ENCODE data around the gene SPEF2.
A peak's percentile ranks its signal among the peaks of the same experiment; 100 is the strongest.
"Not testable (repeated sequence)": the region's sequence is repeated elsewhere in the genome, so short reads cannot be mapped to it uniquely, and the experiment has no call there.

Gene SPEF2

DNA sequence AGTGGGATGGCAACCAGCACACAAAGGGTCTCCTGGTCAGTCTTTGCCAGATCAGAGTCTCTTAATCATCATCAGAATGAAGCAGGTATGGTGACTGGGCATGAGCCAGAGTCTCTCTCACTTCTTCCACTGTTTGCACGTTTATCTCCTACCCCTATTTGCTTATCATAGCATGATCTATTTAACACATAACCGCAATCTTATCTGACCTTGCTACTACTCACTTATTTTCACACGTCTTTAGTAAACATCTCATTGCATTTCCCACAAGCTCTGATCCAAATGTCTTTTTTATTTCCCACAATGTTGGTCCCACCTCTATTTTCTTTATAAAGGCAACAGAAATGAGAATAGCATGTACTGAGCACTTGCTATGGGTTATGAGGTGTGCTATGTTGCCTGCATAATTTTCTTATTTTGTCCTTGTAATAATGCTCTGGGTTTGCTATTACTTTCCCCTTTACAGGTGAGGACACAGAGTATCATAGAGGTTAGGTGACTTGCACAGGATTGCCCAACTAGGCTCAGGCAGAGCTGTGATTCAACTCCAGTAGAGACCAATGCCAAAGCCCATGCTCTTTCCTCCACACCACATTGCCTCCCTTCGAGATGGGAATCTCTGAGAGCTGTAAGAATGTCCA, 199.3 kb downstream of the SPEF2 start:
- no peak for DNase-seq

DNA sequence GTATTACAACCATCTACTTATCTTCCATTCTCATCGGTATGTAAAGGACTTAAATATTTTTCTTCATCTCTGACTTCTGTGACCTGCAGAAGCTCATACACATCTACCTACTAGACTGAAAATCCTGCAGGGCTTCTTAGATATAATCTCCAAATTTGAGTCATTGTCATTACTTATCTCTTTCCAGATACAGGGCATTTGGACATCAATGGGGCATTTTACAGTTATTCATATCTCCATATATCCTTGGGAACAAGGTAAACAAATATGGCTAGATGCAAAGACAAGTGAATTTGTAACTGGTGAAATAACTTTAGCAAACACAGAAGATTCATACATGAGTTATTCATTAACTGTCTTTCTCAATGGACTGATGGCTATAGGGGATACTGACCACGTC, 201.4 kb downstream of the SPEF2 start:
- DNase-seq: no peak

DNA sequence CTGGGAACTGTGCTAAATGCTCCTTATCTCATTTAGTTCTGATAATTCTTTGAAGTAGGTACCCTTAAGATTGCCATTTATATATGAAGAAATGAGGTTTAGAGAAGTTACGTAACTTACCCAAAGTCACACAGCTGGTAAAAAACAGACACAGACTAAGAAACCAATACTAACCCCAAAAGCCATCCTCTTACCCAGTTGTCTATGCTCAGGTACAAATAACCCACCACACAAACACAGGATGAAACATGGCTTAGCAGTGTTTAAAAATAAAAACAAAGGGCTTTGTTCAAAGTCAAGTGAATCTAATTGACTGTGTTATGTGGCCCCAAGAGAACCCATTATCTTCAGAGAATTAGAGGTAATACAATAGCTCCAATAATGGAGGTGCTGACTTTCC, 202.0 kb downstream of the SPEF2 start:
- DNase-seq: no peak

DNA sequence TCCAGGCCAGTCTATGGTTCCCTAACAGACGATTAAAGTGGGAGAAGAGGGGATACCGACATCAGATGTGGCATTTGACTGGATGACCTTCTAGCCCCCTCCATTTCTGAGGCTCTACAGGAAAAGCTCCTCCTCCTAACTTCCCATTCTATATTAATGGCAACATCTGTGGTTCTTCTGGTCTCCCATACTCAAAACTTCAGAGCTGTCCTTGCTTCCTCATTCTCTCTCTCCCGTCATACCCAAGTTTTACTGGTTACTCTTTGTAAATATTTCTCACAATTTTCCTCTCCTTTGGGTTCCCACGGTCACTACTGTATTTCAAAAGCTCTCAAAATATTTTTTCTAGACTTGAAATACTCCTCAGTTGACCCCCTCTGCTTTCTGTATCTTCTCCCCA, 203.1 kb downstream of the SPEF2 start:
- no peak for DNase-seq

DNA sequence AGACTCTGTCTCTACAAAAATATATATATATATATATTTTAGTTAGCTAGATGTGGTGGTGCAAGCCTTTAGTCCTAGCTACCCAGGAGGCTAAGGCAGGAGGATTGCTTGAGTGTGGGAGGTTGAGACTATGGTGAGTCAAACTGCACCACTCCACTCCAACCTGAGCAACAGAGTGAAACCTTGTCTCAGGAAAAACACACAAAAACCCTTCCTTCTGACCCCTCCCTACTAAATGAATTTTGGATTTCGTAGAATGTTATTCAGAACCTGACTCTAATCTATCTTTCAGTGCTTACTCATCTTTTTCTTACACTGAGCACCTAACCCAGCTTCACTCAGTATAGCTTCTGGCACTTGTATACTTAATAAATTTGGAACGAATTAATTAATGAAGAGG, 203.8 kb downstream of the SPEF2 start:
- no peak for DNase-seq

DNA sequence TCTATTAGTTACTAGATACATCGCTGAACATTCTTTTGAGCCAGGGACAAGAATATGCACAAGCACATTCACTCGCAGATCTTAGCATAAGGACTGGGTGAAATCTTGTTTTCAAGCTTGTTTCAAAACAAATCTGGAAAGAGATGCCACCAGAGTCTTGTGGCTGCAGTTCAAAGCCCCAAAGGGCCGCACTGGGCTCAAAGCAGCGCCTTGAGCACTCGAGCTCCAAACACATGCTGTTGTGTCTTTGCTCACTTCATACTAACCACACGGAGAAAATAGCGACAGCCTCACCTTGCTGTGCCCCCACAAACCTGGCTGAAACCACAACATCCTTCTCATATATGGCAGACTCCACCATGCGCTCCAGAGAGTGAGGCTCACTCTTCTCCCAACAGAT, 204.8 kb downstream of the SPEF2 start:
- DNase-seq: no peak

DNA sequence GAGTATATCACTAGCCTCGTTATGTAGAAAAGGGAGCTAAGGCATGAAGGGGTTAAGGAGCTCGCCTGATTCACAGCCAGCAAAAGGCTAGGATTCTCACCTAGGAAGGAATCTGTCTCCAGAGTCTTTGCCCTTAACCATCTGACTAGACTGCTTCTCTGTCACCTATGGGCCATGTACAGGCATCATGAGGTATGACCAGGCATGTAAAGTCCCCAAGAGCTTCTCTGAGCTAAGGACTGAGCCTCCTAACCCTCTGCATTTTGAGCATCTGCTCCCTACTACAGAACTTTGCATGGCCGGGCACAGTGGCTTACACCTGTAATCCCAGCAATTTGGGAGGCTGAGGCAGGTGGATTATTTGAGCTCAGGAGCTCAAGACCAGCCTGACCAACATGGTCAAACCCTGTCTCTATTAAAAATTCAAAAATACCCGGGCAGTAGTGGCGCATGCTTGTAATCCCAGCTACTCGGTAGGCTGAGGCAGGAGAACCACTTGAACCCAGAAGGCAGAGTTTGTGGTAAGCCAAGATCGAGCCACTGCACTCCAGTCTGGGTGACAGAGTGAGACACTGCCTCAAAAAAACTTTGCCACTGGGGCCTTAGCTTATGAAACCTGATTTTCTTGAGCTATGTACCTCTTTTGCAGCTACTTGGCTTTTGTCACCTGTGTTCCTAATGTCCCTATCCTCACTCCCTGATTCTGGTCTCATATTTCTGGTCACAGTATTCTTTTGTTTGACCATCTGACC, 205.9 kb downstream of the SPEF2 start:
- no peak for DNase-seq

DNA sequence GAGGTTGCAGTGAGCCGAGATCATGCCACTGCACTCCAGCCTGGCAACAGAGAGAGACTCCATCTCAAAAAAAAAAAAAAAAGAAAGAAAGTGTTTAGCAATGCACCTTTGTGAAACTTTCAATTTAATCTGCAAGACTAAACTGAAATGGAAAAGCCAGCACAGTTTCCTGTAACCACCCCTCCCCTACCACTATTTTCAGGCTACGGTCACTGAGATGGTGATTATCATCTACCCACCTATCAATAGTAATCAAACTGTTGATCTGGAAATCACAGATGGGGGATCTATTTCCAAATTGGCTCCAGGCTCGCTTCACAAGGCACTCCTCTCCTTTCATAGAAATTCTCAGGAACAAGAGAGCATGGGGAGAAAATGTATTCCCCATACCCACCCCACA, 208.4 kb downstream of the SPEF2 start:
- no peak for DNase-seq

DNA sequence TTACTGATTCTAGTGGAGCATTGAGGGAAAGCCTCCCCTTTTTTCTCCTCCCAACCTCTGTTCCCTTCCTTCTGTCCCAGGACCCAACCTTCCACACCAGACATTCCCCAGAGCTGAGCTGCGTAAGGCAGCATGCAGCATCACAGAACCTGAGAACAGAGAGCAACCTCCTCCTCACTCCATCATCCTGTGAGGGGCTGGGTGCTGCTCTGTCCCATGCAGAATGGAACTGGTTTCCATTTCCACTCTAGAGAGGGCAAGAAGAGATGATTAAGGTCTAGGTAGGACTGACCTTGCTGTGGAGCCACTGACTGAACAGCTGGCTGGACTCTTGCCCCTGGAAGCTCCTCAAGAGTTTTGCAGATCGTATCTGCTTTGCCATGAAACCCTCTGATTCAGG, 208.9 kb downstream of the SPEF2 start:
- no peak for DNase-seq

DNA sequence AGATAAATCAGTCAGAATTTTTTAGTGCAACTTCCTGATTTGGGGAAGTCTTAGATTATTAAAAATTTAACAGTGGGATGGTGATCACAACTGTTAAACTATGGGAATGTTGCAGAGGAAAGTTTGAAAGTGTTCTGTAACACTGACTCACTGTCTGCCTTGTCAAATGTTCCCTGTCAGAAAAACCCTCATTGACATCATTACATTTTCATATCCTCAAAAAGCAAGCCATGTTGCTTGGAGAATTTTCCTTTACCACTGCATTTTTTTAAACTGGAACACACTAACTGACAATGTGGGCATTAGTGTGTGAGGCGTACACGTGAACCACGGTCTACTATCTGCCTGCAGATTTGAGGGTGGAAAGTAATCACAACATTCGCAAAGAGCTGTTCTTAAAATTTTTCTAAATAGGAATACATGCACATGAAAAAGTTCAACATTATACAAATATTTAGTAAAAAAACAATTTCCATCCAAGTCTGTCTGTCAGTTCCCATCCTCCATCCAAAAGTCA, 210.5 kb downstream of the SPEF2 start:
- DNase-seq: no peak

DNA sequence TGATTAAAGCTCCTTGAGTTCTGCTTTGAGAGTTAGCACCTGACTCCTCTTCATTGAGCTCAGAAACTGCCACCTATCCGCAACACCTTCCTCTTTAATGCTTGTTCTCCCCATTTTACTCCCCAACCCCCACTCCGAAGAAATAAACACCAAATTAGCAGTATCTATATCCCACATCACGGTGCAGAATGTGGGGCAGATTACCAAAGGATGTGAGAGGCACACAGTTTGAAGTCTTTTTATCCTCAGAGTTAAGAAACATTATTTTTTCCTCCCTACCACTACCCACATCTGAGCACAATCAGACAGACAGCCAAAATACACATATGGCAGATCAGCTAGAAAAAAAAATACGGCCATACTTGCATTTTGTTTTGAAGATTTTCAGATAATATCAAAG, 212.9 kb downstream of the SPEF2 start:
- DNase-seq: no peak

DNA sequence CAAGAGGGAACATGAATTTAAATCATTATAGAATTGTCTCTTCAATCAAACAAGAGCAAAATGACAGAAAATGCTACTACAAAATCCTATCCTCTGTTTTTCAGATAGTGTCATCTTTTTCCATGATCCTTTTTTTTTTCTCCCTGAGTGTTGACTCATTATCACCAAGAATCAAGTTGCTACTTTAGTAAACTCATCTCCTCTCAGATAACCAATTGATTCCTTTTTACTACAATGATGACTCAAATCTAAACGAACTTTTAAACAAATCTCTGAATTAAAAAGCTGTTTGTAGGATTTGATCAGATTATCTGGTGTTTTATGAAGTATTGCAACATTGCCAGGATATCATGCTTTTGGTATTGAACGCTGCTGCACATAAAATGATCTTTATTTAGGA, 215.1 kb downstream of the SPEF2 start:
- DNase-seq: no peak

DNA sequence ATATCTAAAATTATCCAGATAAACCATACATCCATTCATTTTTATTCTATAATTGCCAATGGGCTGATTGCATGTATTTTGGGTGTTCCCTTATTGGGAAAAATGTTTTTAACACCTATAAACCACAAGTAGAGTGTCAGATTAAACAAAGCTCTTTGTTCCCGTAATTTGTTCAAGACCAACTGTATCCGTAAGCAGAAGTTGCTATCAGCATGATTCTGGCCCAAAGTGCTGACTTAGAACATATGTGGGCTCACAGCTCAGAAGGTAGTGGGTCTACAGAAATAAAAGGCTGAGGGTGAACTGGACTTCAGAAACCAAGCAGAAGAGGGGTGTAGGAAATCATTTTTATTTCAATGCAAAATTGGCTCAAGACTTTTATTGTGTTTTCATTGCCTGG, 215.6 kb downstream of the SPEF2 start:
- DNase-seq: no peak

DNA sequence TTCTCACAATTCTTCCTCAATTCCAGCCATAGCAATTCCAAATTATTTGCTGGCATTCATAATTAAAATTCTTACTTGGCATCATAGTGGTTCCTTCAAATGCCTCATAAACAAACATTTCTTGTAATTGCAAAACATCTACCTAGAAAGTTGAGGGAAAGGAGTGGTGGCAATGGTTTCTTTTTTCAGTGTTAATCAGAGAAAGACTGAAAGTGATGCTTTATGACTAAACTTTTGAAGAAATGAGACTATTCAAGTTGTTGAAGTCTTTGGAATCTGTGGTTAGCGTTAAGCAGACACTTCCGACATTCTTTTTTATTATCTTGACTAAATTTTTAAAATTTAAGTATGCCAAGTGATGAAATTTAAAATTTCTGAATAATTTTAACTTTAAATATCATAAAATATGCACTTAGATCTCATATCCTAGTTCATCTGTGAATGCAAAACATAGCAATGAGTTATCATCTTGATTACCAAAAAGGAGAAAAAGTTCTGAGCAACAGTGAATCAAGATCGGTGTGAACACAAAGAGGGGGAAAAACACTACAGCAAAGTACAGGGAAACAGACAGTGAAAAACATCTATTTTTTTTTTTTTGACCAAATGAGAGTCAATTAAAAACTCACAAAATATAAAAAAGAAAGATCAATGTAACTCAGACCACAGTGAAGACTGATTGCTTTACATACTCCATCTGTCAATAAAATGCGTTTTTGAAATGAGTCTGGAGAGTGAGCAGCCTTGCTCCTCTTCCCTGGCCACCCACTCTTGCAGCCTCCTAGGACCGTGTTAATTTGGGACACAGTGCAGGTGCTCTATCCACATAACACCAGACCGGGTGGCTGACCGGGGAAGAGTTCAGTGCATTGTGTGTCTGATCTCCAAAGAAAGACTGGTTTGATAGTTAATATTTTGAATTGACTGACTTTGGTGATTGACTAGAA, 218.4 kb downstream of the SPEF2 start:
- DNase-seq: no peak

DNA sequence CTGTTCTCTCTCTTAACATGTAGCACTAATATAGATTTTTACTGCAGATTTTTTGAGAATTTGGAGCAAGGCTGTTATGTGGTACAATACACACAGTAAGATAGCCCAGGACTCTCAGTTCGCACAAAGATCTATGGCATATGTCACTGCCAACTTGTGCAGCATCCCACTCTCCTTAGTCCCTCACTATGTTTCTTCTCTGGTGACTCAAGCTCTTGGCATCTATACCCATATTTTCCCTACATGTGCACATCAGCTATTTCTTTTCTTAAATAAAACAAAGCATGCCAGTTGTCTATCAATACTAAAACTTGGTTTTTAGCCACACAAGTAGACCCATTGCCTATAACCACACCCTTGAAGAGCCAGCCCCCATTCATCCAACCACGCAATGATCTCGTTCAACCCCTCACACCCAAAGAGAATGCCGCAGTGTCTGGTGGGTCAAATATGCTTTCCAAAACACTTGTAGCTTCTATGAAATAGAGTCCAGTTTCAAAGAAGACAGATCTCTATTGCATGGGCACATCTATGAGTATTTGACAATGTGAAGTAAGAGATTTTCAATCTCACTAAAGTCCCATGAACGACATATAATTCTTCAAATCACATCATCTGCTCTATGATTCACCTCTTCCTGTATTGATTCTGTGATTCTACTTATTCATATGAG, 220.8 kb downstream of the SPEF2 start:
- peak in 2 of 58 donors; percentile 1 to 5 for DNase-seq

DNA sequence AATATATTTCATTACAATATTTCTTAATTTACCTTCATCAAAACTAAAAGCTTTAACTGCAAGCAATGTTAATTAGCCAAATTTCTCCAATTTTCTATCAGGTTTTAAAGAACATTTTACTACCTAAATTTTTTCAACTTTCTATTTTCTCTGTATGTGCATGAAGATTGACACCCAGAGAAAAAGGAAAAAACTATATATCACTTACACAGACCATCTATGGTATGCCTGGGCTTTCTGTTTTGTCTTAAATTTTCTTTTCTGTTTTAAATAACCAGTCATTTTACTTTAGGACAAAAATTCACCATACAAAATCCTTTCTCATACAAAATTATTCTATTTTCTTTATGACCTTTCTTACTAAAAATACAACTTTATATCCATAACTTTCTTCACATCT, 225.2 kb downstream of the SPEF2 start:
- no peak for DNase-seq

DNA sequence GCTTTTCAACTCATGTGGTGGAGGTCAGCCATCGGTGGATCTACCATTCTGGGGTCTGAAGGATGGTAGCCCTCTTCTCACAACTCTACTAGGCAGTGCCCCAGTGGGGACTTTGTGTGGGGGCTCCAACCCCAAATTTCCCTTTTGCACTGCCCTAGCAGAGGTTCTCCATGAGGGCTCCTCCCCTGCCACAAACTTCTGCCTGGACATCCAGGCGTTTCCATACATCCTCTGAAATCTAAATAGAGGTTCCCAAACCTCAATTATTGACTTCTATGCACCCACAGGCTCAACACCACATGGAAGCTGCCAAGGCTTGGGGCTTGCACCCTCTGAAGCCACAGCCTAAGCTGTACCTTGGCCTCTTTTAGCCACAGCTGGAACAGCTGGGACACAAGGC, 227.8 kb downstream of the SPEF2 start:
- DNase-seq: not testable (repeated sequence)

DNA sequence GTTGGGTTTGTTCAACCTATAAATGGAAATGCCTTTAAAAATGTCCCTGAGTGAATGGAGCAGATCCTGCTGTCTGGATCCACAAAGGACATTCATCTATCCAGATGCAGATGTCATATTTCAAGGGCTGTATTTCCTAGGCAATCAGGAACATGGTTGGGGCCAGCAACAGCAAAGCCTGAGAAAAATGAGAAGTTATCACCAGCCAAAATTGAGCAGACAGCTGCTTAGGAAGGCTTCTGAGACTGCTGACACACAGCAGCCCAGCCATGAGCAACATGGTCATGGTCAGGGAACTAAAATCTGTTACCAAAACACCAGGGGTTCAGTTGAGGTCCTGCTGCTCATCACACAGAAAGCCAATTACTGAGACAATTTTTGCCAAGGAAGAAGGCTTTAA, 229.8 kb downstream of the SPEF2 start:
- no peak for DNase-seq

DNA sequence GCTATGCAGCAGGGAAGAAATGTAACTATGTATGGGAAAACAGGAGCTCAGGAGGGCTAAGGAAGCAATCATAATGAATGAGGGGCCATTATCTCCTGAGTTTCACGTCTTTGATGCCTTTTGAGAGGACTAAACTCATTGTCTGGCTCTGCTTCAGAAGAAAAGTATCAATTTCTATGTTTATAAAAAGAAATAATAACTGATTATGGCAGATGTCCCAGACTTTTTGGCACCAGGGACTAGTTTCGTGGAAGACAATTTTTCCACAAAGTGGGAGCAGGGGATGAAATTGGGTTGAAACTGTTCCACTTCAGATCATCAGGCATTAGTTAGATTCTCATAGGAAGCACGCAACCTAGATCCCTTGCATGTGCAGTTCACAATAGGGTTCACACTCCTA, 230.3 kb downstream of the SPEF2 start:
- DNase-seq: no peak

DNA sequence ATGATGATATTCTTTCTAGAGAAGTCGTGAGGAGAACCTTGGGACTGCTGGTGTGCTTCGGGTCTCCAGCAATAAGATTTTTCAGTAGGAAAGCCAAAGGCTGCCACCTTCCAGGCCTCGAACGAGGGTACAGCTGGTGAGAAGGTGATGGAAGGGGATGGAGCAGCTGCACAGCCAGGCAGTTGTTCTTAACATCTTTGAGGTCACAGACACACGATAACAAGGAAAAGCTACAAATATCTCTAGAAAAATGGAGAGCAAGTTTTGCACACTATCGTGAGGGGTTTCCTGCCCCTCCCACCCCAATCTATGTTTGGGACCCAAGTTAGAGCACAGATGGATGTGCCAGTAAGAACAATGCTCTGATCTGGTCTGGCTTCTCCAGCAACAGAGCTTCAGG, 232.2 kb downstream of the SPEF2 start:
- DNase-seq: no peak

DNA sequence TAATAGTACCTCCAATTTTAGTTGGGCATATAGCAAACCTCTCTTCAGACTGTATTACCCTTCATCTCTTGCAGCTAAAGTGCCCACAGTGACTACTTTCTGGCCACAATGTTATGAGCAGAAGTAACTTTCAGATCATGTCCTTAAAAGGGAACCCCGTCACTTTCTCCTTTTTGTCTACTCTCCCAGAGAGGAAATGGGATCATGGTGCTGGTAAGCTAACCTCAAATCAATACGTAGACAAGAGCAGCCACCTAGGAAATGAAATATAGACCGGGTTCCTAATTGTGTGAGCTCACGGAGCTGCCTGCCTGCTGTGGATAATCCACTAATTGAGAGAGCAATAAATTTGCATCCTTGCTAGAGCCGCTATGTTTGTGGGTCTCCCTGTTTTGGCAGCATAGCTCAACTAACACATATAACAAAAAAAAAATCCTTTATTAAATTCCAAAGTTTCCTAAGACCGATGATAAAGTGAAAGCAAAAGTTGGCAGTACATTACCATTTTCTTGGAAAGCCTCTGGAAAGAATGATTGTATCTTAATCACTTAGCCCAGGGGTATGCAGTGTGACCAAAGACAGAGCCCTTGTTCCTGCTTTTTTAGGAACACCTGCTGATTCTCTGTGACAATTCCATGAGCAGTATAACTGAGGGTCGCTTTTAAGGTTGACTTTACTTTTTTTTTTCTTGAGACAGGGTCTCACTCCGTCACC, 233.5 kb downstream of the SPEF2 start:
- no peak for DNase-seq

Measured in anterior cingulate cortex (tissue), 58 donors.